Heart right ventricle (tissue), 16 donors: ENCODE data around the gene MIDN. TPM values are rescaled to one million over a fixed set of nuclear protein-coding genes. Genes with fewer than 3 reads are reported as not detected.

Source experiments
- ATAC-seq, 8 donors: fragments of 200-7000 bp; cut with Tn5 transposase; one replicate each; pipeline ENCODE4 v1.9.1; 2020; ENCODE audit warnings: mild to moderate bottlenecking in 8 of 8, moderate library complexity in 8 of 8, moderate number of reproducible peaks in 1 of 8
- DNase-seq, 2 donors: peaks; one replicate each; pipeline ENCODE4 v3.0.0-alpha.2; 2020
- H3K27ac ChIP-seq, 10 donors: fragments of 200-600 bp; sonication (generic) in 2 of 10; one replicate each; pipeline versions ENCODE4 v1.5.0 to v1.8.0; 2020 to 2022; ENCODE audit warnings: mild to moderate bottlenecking in 3 of 10
- H3K27me3 ChIP-seq, 7 donors: fragments of 200-600 bp; one replicate each; pipeline ENCODE4 v1.8.0; 2021 to 2022; ENCODE audit warnings: mild to moderate bottlenecking in 2 of 7
- H3K36me3 ChIP-seq, 9 donors: fragments of 200-600 bp; sonication (generic) in 1 of 9; one replicate each; pipeline versions ENCODE4 v1.5.0 to v1.8.0; 2020 to 2022; ENCODE audit warnings: mild to moderate bottlenecking in 2 of 9
- H3K4me1 ChIP-seq, 9 donors: fragments of 200-600 bp; sonication (generic) in 1 of 9; one replicate each; pipeline versions ENCODE4 v1.5.0 to v1.8.0; 2020 to 2022; ENCODE audit warnings: mild to moderate bottlenecking in 4 of 9
- H3K4me3 ChIP-seq, 10 donors: fragments of 200-600 bp; sonication (generic) in 2 of 10; one replicate each; pipeline versions ENCODE4 v1.5.0 to v1.8.0; 2020 to 2022; ENCODE audit warnings: mild to moderate bottlenecking in 7 of 10, moderate library complexity in 2 of 10
- H3K9me3 ChIP-seq, 11 donors: fragments of 200-600 bp in 10 of 11; sonication (generic) in 2 of 11; one replicate each; pipeline versions ENCODE4 v1.5.0 to v1.8.0; 2013 to 2022; ENCODE audit warnings: mild to moderate bottlenecking in 2 of 11, control low read depth in 1 of 11, moderate library complexity in 1 of 11
- CTCF ChIP-seq, 9 donors: fragments of 200-600 bp; sonication (generic) in 2 of 9; IDR thresholded peaks; one replicate each; pipeline versions ENCODE4 v1.5.0 to v1.8.0; 2021 to 2022; ENCODE audit warnings: antibody characterized with exemption in 9 of 9, mild to moderate bottlenecking in 5 of 9, moderate library complexity in 1 of 9
- WGBS, 2 donors: extraction: QIAGEN DNeasy Blood & Tissue Kit; methylation state at CpG; one replicate each; pipeline ENCODE4 v1.1.7; 2013; ENCODE audit warnings: inconsistent platforms in 1 of 2; 5-methylcytosine and 5-hydroxymethylcytosine counted together
- intact Hi-C, 10 donors: fragments of 100-400 bp; cut with DNase I; formaldehyde crosslinking; loops; one replicate each; pipeline versions ENCODE4 v1.11.1 to v1.14.2; 2022
- polyA plus RNA-seq, 2 donors: library from polyadenylated mRNA; stranded (reverse); fragments of 200-250 nt; gene quantifications; one replicate each; pipeline ENCODE4 v1.2.3, GENCODE V29; 2013
- total RNA-seq, 10 donors: library from RNA; stranded (reverse); fragmentation: NEBNext Ultra II Directional in 3 of 10; extraction: Animal tissue kit (Norgen Biotek cat#: 25700) in 3 of 10; gene quantifications; one replicate each; pipeline versions ENCODE4 v1.2.1 to v1.2.4, GENCODE V29; 2021 to 2023
- donor health status: Arrhythmogenic right ventricular cardiomyopathy.
- donor health status: ischemic (EF 13 %, LVEDD 7.1; RV severe dilation, severe dysfunction).
- donor health status: healthy with polysubstance abuse.
- donor health status: DM: no; HTN: yes; CAD: no.
- donor health status: DM: no; HTN: no; CAD: no.
- donor health status: ischemic (EF 25% LVEDD 6.9; RV normal size, moderate dysfunction).
- donor health status: ischemic (EF 25% LVEDD 5.7; RV mildly dilated, moderate dysfunction).
- donor health status: healthy.
- donor health status: DM: yes; HTN: yes; CAD: no.
- donor health status: Ischemic cardiomyopathy.
- donor health status: ischemic (EF 35%, LVEDD 5.7; RV mildly dilated, moderate dysfunction).
- donor health status: nonischemic (EF 11% LVEDD 7.7; RV severe dilation, severe dysfunction).
- donor health status: DM: yes; HTN: yes; CAD: no.
- donor health status: PGD.
- donor health status: ischemic (EF 29% LVEDD 5.4; RV normal size, mild dysfunction).
- donor health status: nonischemic (EF 23%, LVEDD 6.1; RV moderate dilation, normal function).

The MIDN gene
- total and polyA plus RNA-seq, 12 donors: 22.7 to 236 (median 63.7) TPM

- 27 to 29% methylated on average over 35 of the region's 35 CpGs for WGBS, 2 donors
- H3K27me3 ChIP-seq: no peaks in the 10 kb centered on the region
- H3K36me3 ChIP-seq: peaks cover 0 to 24% (median 21%) of the 10 kb centered on the region in 9 donors
- H3K27ac ChIP-seq: peak overlapping the region in 6 of 10 donors; percentile 66 to 100 (median 97)
- peak in 1 of 2 donors; percentile 32 for DNase-seq
- intact Hi-C loops: loop anchor here in 9 of 10 donors (1.0 to 2.0 kb wide), 7 partner anchors 19 to 57 kb away; partner anchors contain the start of gene MIDN (in 3 of the 9)
- no peak for ATAC-seq
- H3K9me3 ChIP-seq: no peaks in the 10 kb centered on the region
- H3K4me1 ChIP-seq: peaks cover 50 to 78% (median 71%) of the 10 kb centered on the region in 9 donors
- H3K4me3 ChIP-seq: peak overlapping the region in 5 of 10 donors; percentile 51 to 67 (median 62)
- no peak for TF ChIP-seq CTCF (IDR thresholded peaks at IDR 0.05)
Observed at GRCh38 chr19:1267477-1268225, 19.3 kb downstream of the MIDN start.

- no peaks in the 10 kb centered on the region for H3K9me3 ChIP-seq
- ATAC-seq: no peak
- no peak for TF ChIP-seq CTCF (IDR thresholded peaks at IDR 0.05)
- DNase-seq: peak; percentile 28 to 41
- H3K36me3 ChIP-seq: peaks cover 0 to 32% (median 29%) of the 10 kb centered on the region in 9 donors
- H3K4me1 ChIP-seq: peaks cover 53 to 81% (median 77%) of the 10 kb centered on the region in 9 donors
- H3K27me3 ChIP-seq: no peaks in the 10 kb centered on the region
- WGBS, 2 donors: 50% methylated on average over 38 to 40 of the region's 40 CpGs
- H3K4me3 ChIP-seq: peak overlapping the region in 6 of 10 donors; percentile 69 to 98 (median 82)
- H3K27ac ChIP-seq: peak overlapping the region; percentile 23 to 100 (median 97)
- intact Hi-C loops: loop anchor here in 1 of 10 donors (2.0 kb wide), 1 partner anchor 58 kb away; no protein-coding TSS in a partner anchor
Observed at GRCh38 chr19:1268226-1269064, 20.1 kb downstream of the MIDN start.

GRCh38 chr19:1269065-1269477 is 20.7 kb downstream of the MIDN start, which contains the start of gene CIRBP:
Gene CIRBP (plus strand): TSS chr19:1269332. CDS start chr19:1270934, 1,602 bp downstream.
- Histone ChIP-seq H3K9me3 (no peaks in the 10 kb centered on the region), H3K27me3 (no peaks in the 10 kb centered on the region), H3K4me3 (peak within 1 kb of the TSS; percentile 57 to 98 (median 70)), H3K4me1 (peaks cover 56 to 87% (median 83%) of the 10 kb centered on the region in 9 donors), H3K27ac (peak within 1 kb of the TSS; percentile 91 to 100 (median 98)), H3K36me3 (peaks cover 0 to 38% (median 35%) of the 10 kb centered on the region in 9 donors)
- 0 to 1% methylated on average over 48 to 50 of the region's 50 CpGs for WGBS, 2 donors
- no peak for TF ChIP-seq CTCF (IDR thresholded peaks at IDR 0.05)
- intact Hi-C loops: loop anchor here in 1 of 10 donors (2.0 kb wide), 1 partner anchor 58 kb away; no protein-coding TSS in a partner anchor
- DNase-seq: peak; percentile 100
- peak; percentile 67 to 84 (median 78) for ATAC-seq
